Fibroblast of villous mesenchyme (primary cell): Measurements from ENCODE around the gene AP1S3. TPM values are rescaled to one million over a fixed set of nuclear protein-coding genes. Genes with fewer than 3 reads are reported as not detected.

Experiments
- DNase-seq: peaks from one replicate; pipeline ENCODE4 v3.0.0-alpha.2; 2010; ENCODE audit warnings: low read depth
- H3K4me3 ChIP-seq: 2 replicates; pipeline ENCODE4 v1.5.1; 2011; ENCODE audit warnings: low read depth, mild to moderate bottlenecking, low read length
- total RNA-seq: library from RNA; depleted of rRNA; stranded (reverse); fragments of >200 nt; gene quantifications from 2 replicates; pipeline ENCODE4 v1.2.3, GENCODE V29; 2012
- TF ChIP-seq, protein P1 (sequence below): IDR thresholded peaks from 2 replicates; pipeline ENCODE4 v1.5.1; 2012; ENCODE audit warnings: low read depth, mild to moderate bottlenecking, low read length; ENCODE audit not compliant: insufficient read depth

AP1S3 gene
- total RNA-seq, 1 donor, result 4.7 TPM

DNA sequence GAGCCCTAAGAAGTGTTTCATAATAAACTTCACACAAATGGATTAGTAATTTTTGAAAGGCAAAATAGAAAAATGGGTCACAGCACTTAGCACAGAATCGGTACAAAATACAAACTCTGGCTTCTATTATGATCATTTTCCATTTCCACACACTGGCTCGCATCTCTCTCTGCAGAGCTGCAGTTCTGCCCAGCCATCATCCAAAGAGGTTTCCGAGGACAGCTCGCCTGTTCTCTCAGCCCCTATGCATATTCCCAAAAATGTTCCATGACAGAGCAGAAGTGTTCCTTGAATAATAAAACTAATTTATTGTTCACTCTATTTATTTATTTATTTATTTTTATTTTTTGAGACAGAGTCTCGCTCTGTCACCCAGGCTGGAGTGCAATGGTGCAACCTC lies 115.6 kb downstream of the AP1S3 start:
- DNase-seq, result no peak
- TF ChIP-seq, protein P1, sequence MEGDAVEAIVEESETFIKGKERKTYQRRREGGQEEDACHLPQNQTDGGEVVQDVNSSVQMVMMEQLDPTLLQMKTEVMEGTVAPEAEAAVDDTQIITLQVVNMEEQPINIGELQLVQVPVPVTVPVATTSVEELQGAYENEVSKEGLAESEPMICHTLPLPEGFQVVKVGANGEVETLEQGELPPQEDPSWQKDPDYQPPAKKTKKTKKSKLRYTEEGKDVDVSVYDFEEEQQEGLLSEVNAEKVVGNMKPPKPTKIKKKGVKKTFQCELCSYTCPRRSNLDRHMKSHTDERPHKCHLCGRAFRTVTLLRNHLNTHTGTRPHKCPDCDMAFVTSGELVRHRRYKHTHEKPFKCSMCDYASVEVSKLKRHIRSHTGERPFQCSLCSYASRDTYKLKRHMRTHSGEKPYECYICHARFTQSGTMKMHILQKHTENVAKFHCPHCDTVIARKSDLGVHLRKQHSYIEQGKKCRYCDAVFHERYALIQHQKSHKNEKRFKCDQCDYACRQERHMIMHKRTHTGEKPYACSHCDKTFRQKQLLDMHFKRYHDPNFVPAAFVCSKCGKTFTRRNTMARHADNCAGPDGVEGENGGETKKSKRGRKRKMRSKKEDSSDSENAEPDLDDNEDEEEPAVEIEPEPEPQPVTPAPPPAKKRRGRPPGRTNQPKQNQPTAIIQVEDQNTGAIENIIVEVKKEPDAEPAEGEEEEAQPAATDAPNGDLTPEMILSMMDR, result no peak
- no peak overlapping the region for H3K4me3 ChIP-seq

DNA sequence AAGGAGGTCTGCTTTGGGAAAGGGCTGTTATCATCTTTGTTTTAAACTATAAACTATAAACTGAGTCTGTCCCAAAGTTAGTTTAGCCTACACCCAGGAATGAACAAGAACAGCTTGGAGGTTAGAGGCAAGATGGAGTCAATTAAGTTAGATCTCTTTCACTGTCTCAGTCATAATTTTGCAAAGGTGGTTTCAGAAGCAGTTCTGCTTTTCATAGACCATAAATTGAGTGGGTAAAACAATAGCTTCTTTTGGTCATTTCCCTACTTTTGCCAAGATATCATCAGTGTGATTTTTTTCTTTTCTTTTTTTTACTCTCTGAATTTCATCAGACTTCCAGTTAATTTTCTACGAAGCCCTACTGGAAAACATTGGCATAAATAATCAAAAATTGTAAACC lies 117.0 kb downstream of the AP1S3 start:
- TF ChIP-seq, protein P1, result no peak
- DNase-seq, result no peak
- no peak overlapping the region for H3K4me3 ChIP-seq

DNA sequence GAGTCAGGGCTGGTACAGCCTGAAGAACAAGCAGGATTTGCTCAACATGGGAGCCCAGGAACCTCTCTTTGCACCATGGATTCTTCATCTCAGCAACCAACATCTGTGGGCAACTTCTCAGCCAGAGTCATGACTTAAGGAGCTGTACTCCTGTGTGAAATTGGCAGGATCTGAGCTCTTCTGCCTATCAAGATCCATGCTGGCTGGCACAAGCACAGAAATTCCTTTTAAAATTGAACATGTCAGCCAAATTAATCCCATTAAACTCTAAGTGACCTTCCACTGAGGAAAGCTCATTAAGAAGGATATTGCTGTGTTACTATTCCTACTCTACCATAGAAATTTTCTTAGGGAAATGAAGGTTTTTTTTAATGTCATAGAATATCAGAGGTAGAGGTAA lies 124.7 kb downstream of the AP1S3 start:
- no peak overlapping the region for H3K4me3 ChIP-seq
- TF ChIP-seq, protein P1, result no peak
- no peak for DNase-seq

DNA sequence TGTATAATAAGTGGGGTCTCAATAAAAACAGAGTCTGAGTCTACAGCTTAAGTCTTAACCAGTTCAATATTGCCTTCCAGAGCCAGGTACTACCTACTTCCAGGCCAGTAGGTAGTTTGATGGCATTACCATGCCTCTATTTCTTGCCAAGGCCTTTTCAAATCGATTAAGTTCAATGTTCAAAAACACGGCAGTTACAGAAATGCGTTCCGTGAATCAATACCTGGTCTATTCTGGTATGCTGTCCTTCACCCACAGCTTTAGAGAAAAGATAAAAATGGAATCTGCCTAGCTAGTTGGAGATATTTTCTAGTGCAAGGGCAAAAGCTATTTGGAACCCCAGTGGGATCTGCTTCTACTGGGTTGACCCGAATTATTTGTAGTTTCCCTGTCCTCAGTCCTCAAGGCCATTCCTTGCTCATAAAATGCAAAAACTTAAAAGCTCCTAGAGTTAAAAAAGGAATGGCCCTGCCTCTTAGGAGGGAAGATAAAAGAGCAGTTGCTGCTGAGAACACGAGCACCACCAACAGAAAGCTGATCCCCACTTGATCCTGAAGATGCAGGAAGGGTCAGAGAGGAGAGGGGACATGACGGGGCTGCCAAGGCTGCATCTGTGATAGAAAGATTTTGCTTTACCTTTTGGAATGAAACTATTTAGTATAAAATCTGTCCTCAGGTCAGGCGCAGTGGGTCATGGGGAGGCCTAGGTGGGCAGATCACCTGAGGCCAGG lies 125.6 kb downstream of the AP1S3 start:
- TF ChIP-seq, protein P1, result no peak
- H3K4me3 ChIP-seq, result no peak overlapping the region
- DNase-seq, result no peak

Other genes starting within 250 kb of the AP1S3 start
- gene SCG2, start 235.2 kb downstream of the AP1S3 start, total RNA-seq, result 0.86 and 0.97 TPM in 2 replicates
- 113 and 152 TPM in 2 replicates for gene WDFY1, start 107.8 kb upstream of the AP1S3 start, total RNA-seq
- 22.9 and 32.0 TPM in 2 replicates for gene MRPL44, start 119.9 kb upstream of the AP1S3 start, total RNA-seq
- gene SERPINE2, start 201.7 kb upstream of the AP1S3 start, total RNA-seq, result 180 and 242 TPM in 2 replicates